Activated effector memory CD4-positive, alpha-beta T cell treated with Interleukin-2 at 50 U/mL for 16 hours (primary cell): Measurements from ENCODE around the gene MAP2K4.

Source experiments
- DNase-seq: peaks from one replicate; pipeline ENCODE4 v3.0.0-alpha.2; 2020

MAP2K4 gene

DNA sequence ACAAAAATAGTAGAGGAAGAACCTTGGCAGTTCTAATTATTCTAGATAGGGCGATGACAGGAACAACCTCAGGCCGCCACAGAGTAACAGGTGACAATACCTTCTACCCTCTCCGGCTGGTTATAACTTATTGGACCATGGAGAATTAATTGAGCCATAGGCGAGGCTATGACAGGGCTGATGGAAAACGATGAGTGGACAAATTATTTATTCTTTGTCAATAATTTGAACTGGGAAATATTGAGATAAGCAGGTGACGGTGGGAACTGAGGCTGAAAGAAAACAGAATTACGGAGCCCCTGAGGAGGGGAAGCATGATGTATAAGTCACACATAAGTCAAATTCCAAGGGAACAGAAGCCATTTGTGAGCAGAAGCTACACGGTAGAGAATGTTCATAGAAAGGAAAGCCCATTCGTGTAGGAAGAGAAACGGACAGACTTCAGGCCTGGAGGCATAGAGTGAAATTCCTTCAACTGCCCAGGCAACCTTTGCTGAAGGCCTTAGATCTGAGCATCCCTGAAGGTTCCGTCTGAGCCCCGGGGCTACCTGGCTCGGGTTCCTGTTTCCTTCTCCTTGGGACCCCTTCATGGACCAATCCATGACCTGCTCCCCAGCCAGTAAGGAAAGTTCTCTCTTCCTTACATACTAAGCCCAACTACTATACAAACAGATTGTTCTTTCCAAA is 158.1 kb downstream of the MAP2K4 start:
- no peak for DNase-seq

DNA sequence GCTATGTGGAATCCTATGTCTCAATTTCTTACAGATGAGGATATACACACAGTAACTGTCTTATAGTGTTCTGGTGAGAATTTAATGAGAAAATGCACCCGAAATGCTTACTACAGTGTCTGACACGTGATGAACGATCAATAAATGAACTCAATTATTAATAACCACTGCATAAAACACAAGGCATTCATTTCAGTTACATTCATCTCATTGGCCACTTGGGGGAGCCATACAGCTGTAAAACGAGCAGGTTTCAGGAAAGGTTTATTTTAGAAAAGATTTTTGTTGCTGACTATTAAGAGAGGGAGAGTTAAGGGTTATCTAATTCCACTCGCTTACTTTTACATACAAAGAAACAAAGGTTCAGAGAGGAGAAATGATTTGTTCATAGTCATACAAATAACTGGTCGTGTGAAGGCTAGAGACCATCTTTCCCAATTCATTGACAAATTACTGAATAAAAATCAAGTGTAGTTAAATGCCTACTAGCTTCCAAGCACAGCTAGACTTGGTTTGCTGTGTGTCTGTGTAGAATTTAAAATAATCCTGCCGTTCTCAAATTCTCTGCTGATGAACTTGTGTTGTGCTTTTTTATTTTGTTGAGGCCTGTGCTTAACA is 160.1 kb downstream of the MAP2K4 start:
- DNase-seq = no peak

DNA sequence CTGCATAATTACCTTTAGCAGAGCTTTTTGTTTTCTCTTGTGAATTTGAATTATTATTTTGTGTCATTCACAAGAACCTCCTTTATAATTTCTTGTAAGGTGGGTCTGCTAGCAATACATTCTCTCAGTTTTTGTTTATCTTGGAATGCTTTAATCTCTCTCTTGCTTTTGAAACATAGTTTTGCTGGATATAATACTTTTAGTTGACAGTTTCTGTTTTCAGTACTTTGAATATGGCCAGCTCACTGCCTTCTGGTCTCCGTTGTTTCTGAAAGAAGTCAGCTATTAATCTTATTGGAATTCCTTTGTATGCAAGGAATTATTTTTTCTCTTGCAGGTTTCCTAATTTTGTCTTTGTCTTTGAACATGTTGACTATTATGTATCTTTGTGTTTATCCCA is 167.0 kb downstream of the MAP2K4 start:
- no peak for DNase-seq

DNA sequence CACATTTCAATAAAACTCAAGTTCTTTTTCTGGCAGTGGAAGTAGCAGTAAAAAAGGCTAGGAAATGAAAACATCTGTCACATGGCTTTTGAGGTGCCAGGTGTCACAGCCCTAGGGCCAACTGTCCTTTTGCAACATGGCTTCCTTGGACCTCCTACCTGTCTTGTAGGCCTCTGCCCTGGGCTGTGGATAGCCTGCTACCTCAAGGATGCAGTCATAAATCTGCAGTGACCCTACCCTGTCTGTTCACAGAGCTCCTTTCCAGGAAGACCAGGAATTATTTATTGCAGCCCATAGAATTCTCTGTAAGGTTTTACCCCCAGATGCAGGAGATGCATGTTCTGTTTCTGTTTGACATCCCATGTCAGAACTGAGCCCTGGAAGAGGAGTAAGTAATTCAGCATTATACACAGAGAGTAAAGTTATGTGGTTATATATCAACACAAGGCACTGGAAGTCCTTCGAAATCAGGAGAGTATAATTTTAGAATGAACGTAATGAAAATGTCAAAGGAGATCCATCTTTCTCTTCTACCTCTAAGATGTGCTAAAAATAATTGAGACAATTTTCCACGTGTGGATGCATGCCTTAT is 172.6 kb downstream of the MAP2K4 start:
- DNase-seq = no peak
